Spleen (tissue), 11 donors: Measurements from ENCODE around the gene LRRTM4. TPM values are rescaled to one million over a fixed set of nuclear protein-coding genes. Genes with fewer than 3 reads are reported as not detected.

Experiments used
- DNase-seq: peaks from one replicate; pipeline ENCODE4 v3.0.0-alpha.2; 2020
- H3K27ac ChIP-seq, 8 donors: fragments of 200-600 bp; sonication (generic) in 7 of 8; 1 replicate in 4 of 8; 2 replicates in 4 of 8; pipeline versions ENCODE4 v1.5.0 to v1.8.0; 2016 to 2021; ENCODE audit warnings: inconsistent platforms in 4 of 8, mild to moderate bottlenecking in 4 of 8, moderate library complexity in 1 of 8
- H3K27me3 ChIP-seq, 7 donors: fragments of 200-600 bp; sonication (generic) in 6 of 7; replicated peaks in 1 of 7; 1 replicate in 4 of 7; 2 replicates in 3 of 7; pipeline versions ENCODE4 v1.5.0 to v1.8.0; 2016 to 2021; ENCODE audit warnings: inconsistent platforms in 3 of 7, mild to moderate bottlenecking in 1 of 7
- H3K36me3 ChIP-seq, 6 donors: fragments of 200-600 bp; sonication (generic) in 5 of 6; 1 replicate in 4 of 6; 2 replicates in 2 of 6; pipeline versions ENCODE4 v1.5.0 to v1.8.0; 2016 to 2021; ENCODE audit warnings: inconsistent platforms in 2 of 6
- H3K4me1 ChIP-seq, 6 donors: fragments of 200-600 bp; sonication (generic) in 5 of 6; 1 replicate in 3 of 6; 2 replicates in 3 of 6; pipeline versions ENCODE4 v1.5.0 to v1.8.0; 2016 to 2021; ENCODE audit warnings: inconsistent platforms in 3 of 6
- H3K4me3 ChIP-seq, 8 donors: fragments of 200-600 bp; sonication (generic) in 7 of 8; 1 replicate in 4 of 8; 2 replicates in 4 of 8; pipeline versions ENCODE4 v1.5.0 to v1.8.0; 2016 to 2021; ENCODE audit warnings: inconsistent platforms in 4 of 8, mild to moderate bottlenecking in 4 of 8, moderate library complexity in 2 of 8
- H3K9me3 ChIP-seq, 8 donors: fragments of 200-600 bp; sonication (generic) in 7 of 8; 1 replicate in 4 of 8; 2 replicates in 4 of 8; pipeline versions ENCODE4 v1.5.0 to v1.8.0; 2016 to 2021; ENCODE audit warnings: inconsistent platforms in 4 of 8
- POLR2A ChIP-seq, 3 donors: fragments of 450-650 bp; IDR thresholded peaks; one replicate each; pipeline ENCODE4 v1.5.1; 2017; ENCODE audit warnings: antibody characterized with exemption in 3 of 3, mild to moderate bottlenecking in 1 of 3
- POLR2AphosphoS5 ChIP-seq, 3 donors: sonication (generic); formaldehyde crosslinking; IDR thresholded peaks; one replicate each; pipeline ENCODE4 v1.5.1; 2017; ENCODE audit warnings: antibody characterized with exemption in 3 of 3
- WGBS, 5 donors: extraction: QIAGEN DNeasy Blood & Tissue Kit in 3 of 5; methylation state at CpG; one replicate each; pipeline versions ENCODE4 v1.1.5 to v1.1.7; 2013 to 2018; 5-methylcytosine and 5-hydroxymethylcytosine counted together
- intact Hi-C: fragments of 100-400 bp; cut with DNase I; formaldehyde crosslinking; loops from one replicate; pipeline ENCODE4 v1.15.0; 2023; ENCODE audit warnings: low total_unique reads
- polyA plus RNA-seq, 3 donors: library from polyadenylated mRNA; stranded (reverse); fragments of 200-250 nt; gene quantifications; one replicate each; pipeline ENCODE4 v1.2.1, GENCODE V29; 2013
- total RNA-seq, 7 donors: library from RNA; depleted of rRNA in 3 of 7; stranded (reverse); fragments of >200 nt in 3 of 7; fragmentation: NEBNext Ultra II Directional in 4 of 7; extraction: Animal tissue kit (Norgen Biotek cat#: 25700) in 4 of 7; gene quantifications; one replicate each; pipeline versions ENCODE4 v1.1.0 to v1.2.1, GENCODE V29; 2016 to 2021
- TF ChIP-seq, protein P1 (sequence below), 11 experiments: fragments of 200-600 bp in 7 of 11; fragments of 450-650 bp in 4 of 11; sonication (generic) in 4 of 11; IDR thresholded peaks in 8 of 11; conservative IDR thresholded peaks in 3 of 11; 1 replicate in 7 of 11; 2 replicates in 4 of 11; pipeline versions ENCODE4 v1.4.0 to v1.8.0; 2016 to 2021; ENCODE audit warnings: antibody characterized with exemption in 11 of 11, inconsistent platforms in 4 of 11, mild to moderate bottlenecking in 1 of 11
- donor health status: healthy with polysubstance abuse.
- donor health status: DM: no; HTN: no; CAD: no; lungs with moderate emphysema.
- donor health status: DM: no; HTN: no; CAD: no.
- donor health status: Bipolar disorder and iron deficiency.
- donor health status: healthy.
- donor health status: DM: no; HTN: no; CAD: no.
- donor health status: DM: yes; HTN: yes; CAD: no.

The LRRTM4 gene
- total and polyA plus RNA-seq, 10 donors = 0.03 to 0.33 (median 0.14) TPM; not detected in 5

DNA sequence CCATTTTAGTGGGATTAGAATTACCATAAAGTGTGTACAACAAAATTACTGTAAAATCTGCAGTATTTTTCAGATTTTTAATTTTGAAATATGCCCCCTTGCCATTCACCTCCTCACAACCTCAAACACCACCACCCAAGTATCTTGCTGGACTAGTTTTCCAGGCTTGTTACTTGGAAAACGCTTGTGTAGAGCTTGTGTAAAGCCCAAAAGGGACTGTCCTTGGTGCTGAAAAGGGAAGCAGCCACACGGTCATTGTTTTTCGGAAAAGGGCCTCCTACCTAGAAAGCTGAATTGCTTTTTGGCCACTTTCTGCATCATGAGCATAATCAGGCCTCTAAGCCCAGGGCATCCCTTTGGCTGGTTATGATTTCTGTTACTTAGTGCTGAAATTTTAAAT is 563.4 kb downstream of the LRRTM4 start:
- Histone ChIP-seq H3K27ac (no peak overlapping the region), H3K27me3 (no peaks in the 10 kb centered on the region), H3K4me1 (no peaks in the 10 kb centered on the region), H3K36me3 (no peaks in the 10 kb centered on the region), H3K9me3 (peaks cover 0 to 2% (median 0%) of the 10 kb centered on the region in 8 donors), H3K4me3 (no peak overlapping the region)
- TF ChIP-seq POLR2AphosphoS5 (IDR thresholded peaks at IDR 0.05) (no peak), POLR2A (IDR thresholded peaks at IDR 0.05) (no peak)
- TF ChIP-seq, protein P1, sequence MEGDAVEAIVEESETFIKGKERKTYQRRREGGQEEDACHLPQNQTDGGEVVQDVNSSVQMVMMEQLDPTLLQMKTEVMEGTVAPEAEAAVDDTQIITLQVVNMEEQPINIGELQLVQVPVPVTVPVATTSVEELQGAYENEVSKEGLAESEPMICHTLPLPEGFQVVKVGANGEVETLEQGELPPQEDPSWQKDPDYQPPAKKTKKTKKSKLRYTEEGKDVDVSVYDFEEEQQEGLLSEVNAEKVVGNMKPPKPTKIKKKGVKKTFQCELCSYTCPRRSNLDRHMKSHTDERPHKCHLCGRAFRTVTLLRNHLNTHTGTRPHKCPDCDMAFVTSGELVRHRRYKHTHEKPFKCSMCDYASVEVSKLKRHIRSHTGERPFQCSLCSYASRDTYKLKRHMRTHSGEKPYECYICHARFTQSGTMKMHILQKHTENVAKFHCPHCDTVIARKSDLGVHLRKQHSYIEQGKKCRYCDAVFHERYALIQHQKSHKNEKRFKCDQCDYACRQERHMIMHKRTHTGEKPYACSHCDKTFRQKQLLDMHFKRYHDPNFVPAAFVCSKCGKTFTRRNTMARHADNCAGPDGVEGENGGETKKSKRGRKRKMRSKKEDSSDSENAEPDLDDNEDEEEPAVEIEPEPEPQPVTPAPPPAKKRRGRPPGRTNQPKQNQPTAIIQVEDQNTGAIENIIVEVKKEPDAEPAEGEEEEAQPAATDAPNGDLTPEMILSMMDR (IDR thresholded peaks at IDR 0.05 in 8 of 11, conservative IDR thresholded peaks at IDR 0.05 in 3 of 11) = no peak
- 16 to 23% (median 21%) methylated on average over 3 of the region's 3 CpGs for WGBS, 5 donors
- no peak for DNase-seq
- intact Hi-C loops = no loop called here

GRCh38 chr2:76953733-76954347 is 568.3 kb downstream of the LRRTM4 start:
- Histone ChIP-seq H3K9me3 (peaks cover 0 to 2% (median 0%) of the 10 kb centered on the region in 8 donors), H3K27me3 (no peaks in the 10 kb centered on the region), H3K4me1 (no peaks in the 10 kb centered on the region), H3K36me3 (no peaks in the 10 kb centered on the region), H3K27ac (no peak overlapping the region), H3K4me3 (no peak overlapping the region)
- DNase-seq = no peak
- no peak for TF ChIP-seq POLR2A (IDR thresholded peaks at IDR 0.05)
- TF ChIP-seq, protein P1 (IDR thresholded peaks at IDR 0.05 in 8 of 11, conservative IDR thresholded peaks at IDR 0.05 in 3 of 11) = peak in 9 of 11 experiments; percentile 14 to 47 (median 36)
- 59 to 62% (median 60%) methylated on average over 3 of the region's 3 CpGs for WGBS, 5 donors
- intact Hi-C loops = no loop called here

GRCh38 chr2:76946631-76947145 is 575.5 kb downstream of the LRRTM4 start:
- Histone ChIP-seq H3K27me3 (no peaks in the 10 kb centered on the region), H3K4me3 (no peak overlapping the region), H3K27ac (no peak overlapping the region), H3K4me1 (no peaks in the 10 kb centered on the region), H3K36me3 (no peaks in the 10 kb centered on the region), H3K9me3 (peaks cover 0 to 5% (median 0%) of the 10 kb centered on the region in 8 donors)
- TF ChIP-seq, protein P1 (IDR thresholded peaks at IDR 0.05 in 8 of 11, conservative IDR thresholded peaks at IDR 0.05 in 3 of 11) = no peak
- no peak for TF ChIP-seq POLR2AphosphoS5 (IDR thresholded peaks at IDR 0.05)
- TF ChIP-seq POLR2A (IDR thresholded peaks at IDR 0.05) = no peak
- no peak for DNase-seq
- WGBS, 5 donors = 47 to 62% (median 51%) methylated on average over 2 of the region's 2 CpGs
- intact Hi-C loops = no loop called here

- H3K27me3 ChIP-seq = no peaks in the 10 kb centered on the region
- no peak for DNase-seq
- intact Hi-C loops = no loop called here
- H3K36me3 ChIP-seq = no peaks in the 10 kb centered on the region
- no peak overlapping the region for H3K27ac ChIP-seq
- no peaks in the 10 kb centered on the region for H3K4me1 ChIP-seq
- WGBS, 5 donors = 52 to 85% (median 68%) methylated on average over 3 of the region's 3 CpGs
- peaks cover 0 to 3% (median 0%) of the 10 kb centered on the region in 8 donors for H3K9me3 ChIP-seq
- no peak overlapping the region for H3K4me3 ChIP-seq
- TF ChIP-seq POLR2A (IDR thresholded peaks at IDR 0.05) (no peak), POLR2AphosphoS5 (IDR thresholded peaks at IDR 0.05) (no peak)
- TF ChIP-seq, protein P1 (IDR thresholded peaks at IDR 0.05 in 8 of 11, conservative IDR thresholded peaks at IDR 0.05 in 3 of 11) = no peak
Observed at GRCh38 chr2:76940559-76940958, 581.6 kb downstream of the LRRTM4 start.
